PC-3 (cell line): ENCODE results near the gene PCID2. TPM values are rescaled to one million over a fixed set of nuclear protein-coding genes. Genes with fewer than 3 reads are reported as not detected.

ENCODE experiments used
- ATAC-seq: fragments of 200-7000 bp; cut with Tn5 transposase; 2 replicates; pipeline ENCODE4 v1.9.1; 2020; ENCODE audit warnings: mild to moderate bottlenecking, moderate library complexity
- BruUV-seq: library from RNA; stranded (reverse); fragments of 400-500 nt; replicated peaks from 2 replicates; lab custom pipeline; 2021; lab: Mats Ljungman, UMichigan
- CTCF ChIA-PET: fragments of 300-600 bp; sonication (Branson Sonifier 250); formaldehyde crosslinking; loops from one replicate; lab custom pipeline; 2022; ENCODE audit warnings: antibody characterized with exemption; lab: Charles Lee
- POLR2A ChIA-PET: fragments of 300-600 bp; sonication (Branson Sonifier 250); formaldehyde crosslinking; loops from one replicate; lab custom pipeline; 2022; ENCODE audit warnings: antibody characterized with exemption; ENCODE audit not compliant: unreplicated experiment; lab: Charles Lee
- DNase-seq: peaks from one replicate; pipeline ENCODE4 v3.0.0-alpha.2; 2015
- H2AFZ ChIP-seq: fragments of 300-600 bp; sonication (generic); 2 replicates; pipeline ENCODE4 v1.6.0; 2016; ENCODE audit warnings: antibody characterized with exemption, low read length
- H3F3A ChIP-seq: fragments of 300-600 bp; sonication (generic); one replicate; pipeline ENCODE4 v1.6.0; 2017; ENCODE audit warnings: antibody characterized with exemption, low read length, control low read depth, mild to moderate bottlenecking; ENCODE audit not compliant: unreplicated experiment
- H3K27ac ChIP-seq: fragments of 300-600 bp; sonication (generic); 2 replicates; pipeline ENCODE4 v1.5.1; 2016; ENCODE audit warnings: mild to moderate bottlenecking, low read length
- H3K27me3 ChIP-seq: fragments of 300-600 bp; sonication (generic); 2 replicates; pipeline ENCODE4 v1.6.1; 2016; ENCODE audit warnings: low read length, mixed read lengths
- H3K36me3 ChIP-seq: fragments of 300-600 bp; sonication (generic); 2 replicates; pipeline ENCODE4 v1.6.1; 2016; ENCODE audit warnings: low read depth, mixed run types, low read length, mixed read lengths
- H3K4me1 ChIP-seq: fragments of 300-600 bp; sonication (generic); 2 replicates; pipeline ENCODE4 v1.5.1; 2016; ENCODE audit warnings: low read length; ENCODE audit not compliant: insufficient read depth
- H3K4me2 ChIP-seq: fragments of 300-600 bp; sonication (generic); 2 replicates; pipeline ENCODE4 v1.6.0; 2016; ENCODE audit warnings: low read length
- H3K4me3 ChIP-seq: fragments of 300-600 bp; sonication (generic); 2 replicates; pipeline ENCODE4 v1.5.1; 2016; ENCODE audit warnings: mild to moderate bottlenecking, low read length, mixed read lengths
- H3K79me2 ChIP-seq: fragments of 300-600 bp; sonication (generic); 2 replicates; pipeline ENCODE4 v1.6.1; 2017; ENCODE audit warnings: low read length, mixed read lengths
- H3K9ac ChIP-seq: fragments of 300-600 bp; sonication (generic); 2 replicates; pipeline ENCODE4 v1.6.0; 2016; ENCODE audit warnings: mild to moderate bottlenecking, low read length
- H3K9me2 ChIP-seq: fragments of 300-600 bp; sonication (generic); replicated peaks from 2 replicates; pipeline ENCODE4 v1.6.1; 2016; ENCODE audit warnings: mixed run types, low read length, mixed read lengths
- H3K9me3 ChIP-seq: fragments of 300-600 bp; sonication (generic); 2 replicates; pipeline ENCODE4 v1.6.1; 2016; ENCODE audit warnings: low read length, mixed read lengths
- H4K20me1 ChIP-seq: fragments of 300-600 bp; sonication (generic); 2 replicates; pipeline ENCODE4 v1.6.1; 2016; ENCODE audit warnings: low read length, mixed read lengths
- CTCF ChIP-seq: fragments of 300-600 bp; sonication (generic); conservative IDR thresholded peaks from 2 replicates; pipeline ENCODE4 v1.5.1; 2017; ENCODE audit warnings: antibody characterized with exemption, low read depth, mild to moderate bottlenecking, low read length
- EZH2 ChIP-seq: fragments of 300-600 bp; sonication (generic); IDR thresholded peaks from one replicate; pipeline ENCODE4 v1.6.1; 2017; ENCODE audit warnings: antibody characterized with exemption, mild to moderate bottlenecking, low read length; ENCODE audit not compliant: unreplicated experiment
- EZH2phosphoT487 ChIP-seq: fragments of 300-600 bp; sonication (generic); IDR thresholded peaks from 2 replicates; pipeline ENCODE4 v1.6.1; 2018; ENCODE audit warnings: mild to moderate bottlenecking, antibody characterized with exemption, low read length, borderline replicate concordance
- intact Hi-C: fragments of 100-400 bp; cut with micrococcal nuclease; formaldehyde crosslinking; loops from 2 replicates; pipeline ENCODE4 v1.9.0; 2023
- total RNA-seq: library from RNA; depleted of rRNA; stranded (reverse); fragments of >200 nt; gene quantifications from 2 replicates; pipeline ENCODE4 v1.2.3, GENCODE V29; 2014

Gene PCID2
- total RNA-seq, 1 experiment from 2014 or later = 39.4 TPM

DNA sequence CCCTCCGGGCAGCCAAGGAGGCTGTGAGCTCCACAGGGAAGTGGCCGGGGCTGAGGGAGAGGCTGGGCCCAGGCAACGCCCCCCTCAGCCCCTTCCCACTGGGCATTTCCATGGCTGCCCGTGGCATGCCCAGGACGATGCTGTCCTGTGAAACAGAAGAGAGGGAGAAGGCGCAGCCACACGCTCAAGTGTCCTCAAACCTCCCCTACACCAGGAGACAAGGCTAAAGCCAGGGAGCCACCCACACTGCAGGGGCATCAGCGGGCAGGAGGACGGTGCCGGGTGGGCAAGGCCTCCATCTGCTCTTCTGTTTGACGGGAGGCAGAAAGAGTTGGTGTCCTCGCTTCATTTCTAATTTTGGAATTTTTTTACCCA is 64.2 kb downstream of the PCID2 start:
- TF ChIP-seq EZH2phosphoT487 = no peak
- no peaks in the 10 kb centered on the region for H3K27me3 ChIP-seq
- H3K4me3 ChIP-seq = no peak overlapping the region
- no peak overlapping the region for H2AFZ ChIP-seq
- H3K27ac ChIP-seq = no peak overlapping the region
- no peaks in the 10 kb centered on the region for H4K20me1 ChIP-seq
- ATAC-seq = no peak
- H3K9me2 ChIP-seq = no peaks in the 10 kb centered on the region
- ChIA-PET POLR2A (no interaction called here), CTCF (no interaction called here)
- no peaks in the 10 kb centered on the region for H3K4me1 ChIP-seq
- no peaks in the 10 kb centered on the region for H3F3A ChIP-seq
- H3K4me2 ChIP-seq = no peak overlapping the region
- no peak for DNase-seq
- intact Hi-C loops = no loop called here
- no peaks in the 10 kb centered on the region for H3K79me2 ChIP-seq
- no TSS peak for BruUV-seq
- no peaks in the 10 kb centered on the region for H3K9me3 ChIP-seq
- H3K36me3 ChIP-seq = no peaks in the 10 kb centered on the region
- no peak overlapping the region for H3K9ac ChIP-seq

DNA sequence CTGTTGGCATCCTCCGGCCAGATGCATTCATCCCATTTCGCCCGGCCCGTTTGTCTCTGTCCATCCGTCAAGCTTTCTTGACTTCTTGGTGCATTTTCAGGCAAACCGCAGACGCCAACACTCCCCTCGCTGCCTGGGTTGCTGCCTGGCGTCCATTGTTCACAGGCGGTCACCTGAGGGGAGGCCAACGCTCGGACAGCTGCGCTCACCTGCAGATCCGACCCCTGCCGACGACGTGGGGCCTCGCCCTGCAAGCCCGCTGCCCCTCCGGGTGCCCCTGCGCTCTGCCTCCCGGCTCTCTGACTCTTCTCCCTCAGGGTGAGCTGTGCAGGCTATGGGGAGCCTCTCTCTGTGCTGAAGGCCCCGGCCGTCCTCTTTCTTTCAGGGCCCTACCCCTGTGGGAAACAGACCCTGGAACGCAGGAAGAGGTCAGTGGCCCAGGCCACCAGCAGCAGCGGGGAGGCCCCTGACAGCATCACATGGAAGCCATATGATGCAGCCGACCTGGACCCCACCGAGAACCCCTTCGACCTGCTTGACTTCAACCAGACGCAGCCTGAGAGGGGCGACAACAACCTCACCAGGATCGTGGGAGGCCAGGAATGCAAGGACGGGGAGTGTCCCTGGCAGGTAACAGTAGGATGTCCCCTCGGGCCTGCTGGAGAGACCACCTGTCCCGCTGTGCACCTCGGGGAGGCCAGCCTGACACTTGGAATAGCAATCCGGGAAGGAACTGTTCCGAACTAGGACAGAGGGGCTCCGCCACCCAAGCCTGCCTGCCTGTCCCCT is 64.8 kb downstream of the PCID2 start:
- Histone ChIP-seq H3K9me3 (no peaks in the 10 kb centered on the region), H3K27me3 (no peaks in the 10 kb centered on the region), H3F3A (no peaks in the 10 kb centered on the region), H3K36me3 (no peaks in the 10 kb centered on the region), H2AFZ (no peak overlapping the region), H4K20me1 (no peaks in the 10 kb centered on the region), H3K27ac (no peak overlapping the region), H3K4me2 (no peak overlapping the region), H3K9ac (no peak overlapping the region), H3K9me2 (no peaks in the 10 kb centered on the region), H3K79me2 (no peaks in the 10 kb centered on the region), H3K4me1 (no peaks in the 10 kb centered on the region), H3K4me3 (no peak overlapping the region)
- TF ChIP-seq EZH2phosphoT487 (no peak), EZH2 (no peak), CTCF (no peak)
- intact Hi-C loops = no loop called here
- POLR2A ChIA-PET = no interaction called here
- CTCF ChIA-PET = interaction anchor here (0.7 kb wide), 1 partner anchor 229 kb away, joined by 6 read pairs; no protein-coding TSS in a partner anchor
- ATAC-seq (no peak), DNase-seq (no peak)
- BruUV-seq = no TSS peak

- Histone ChIP-seq H3K9me3 (no peaks in the 10 kb centered on the region), H3K27me3 (no peaks in the 10 kb centered on the region), H2AFZ (no peak overlapping the region), H3K4me1 (no peaks in the 10 kb centered on the region), H3F3A (no peaks in the 10 kb centered on the region), H3K36me3 (no peaks in the 10 kb centered on the region), H3K4me2 (no peak overlapping the region), H3K4me3 (no peak overlapping the region), H3K9me2 (no peaks in the 10 kb centered on the region), H3K9ac (no peak overlapping the region), H4K20me1 (no peaks in the 10 kb centered on the region), H3K79me2 (no peaks in the 10 kb centered on the region), H3K27ac (no peak overlapping the region)
- TF ChIP-seq EZH2 (no peak), EZH2phosphoT487 (no peak), CTCF (no peak)
- CTCF ChIA-PET = interaction anchor here (0.7 kb wide), 1 partner anchor 230 kb away, joined by 6 read pairs; no protein-coding TSS in a partner anchor
- ATAC-seq (no peak), DNase-seq (no peak)
- BruUV-seq = no TSS peak
- intact Hi-C loops = no loop called here
- POLR2A ChIA-PET = no interaction called here
Observed at GRCh38 chr13:113142876-113143275, 65.6 kb downstream of the PCID2 start.
